Prostate gland (tissue), 2 donors: Measurements from ENCODE around the gene RER1. TPM values are rescaled to one million over a fixed set of nuclear protein-coding genes. Genes with fewer than 3 reads are reported as not detected.

ENCODE experiments used
- DNase-seq: peaks from one replicate; pipeline ENCODE4 v3.0.0-alpha.2; 2019; ENCODE audit warnings: low spot score
- H3K27ac ChIP-seq, 2 donors: fragments of 200-600 bp; sonication (generic); 2 replicates each; pipeline ENCODE4 v1.5.1; 2017 to 2019
- H3K27me3 ChIP-seq: fragments of 200-600 bp; sonication (generic); replicated peaks from 2 replicates; pipeline ENCODE4 v1.5.1; 2019; ENCODE audit not compliant: insufficient read depth
- H3K36me3 ChIP-seq, 2 donors: fragments of 200-600 bp; sonication (generic); 1 replicate in 1 of 2; 2 replicates in 1 of 2; pipeline versions ENCODE4 v1.5.1 to v1.8.1; 2017 to 2019
- H3K4me1 ChIP-seq: fragments of 200-600 bp; sonication (generic); replicated peaks from 2 replicates; pipeline ENCODE4 v1.5.1; 2019
- H3K4me3 ChIP-seq, 2 donors: fragments of 200-600 bp; sonication (generic); 2 replicates each; pipeline ENCODE4 v1.5.1; 2017 to 2019
- H3K9me3 ChIP-seq: fragments of 200-600 bp; sonication (generic); 2 replicates; pipeline ENCODE4 v1.5.1; 2017
- CTCF ChIP-seq, 4 experiments: fragments of 200-600 bp in 2 of 4; fragments of 450-650 bp in 2 of 4; sonication (generic) in 2 of 4; IDR thresholded peaks; 1 replicate in 3 of 4; 2 replicates in 1 of 4; pipeline ENCODE4 v1.5.1; 2016 to 2019; ENCODE audit warnings: antibody characterized with exemption in 4 of 4, mild to moderate bottlenecking in 2 of 4, moderate library complexity in 2 of 4
- POLR2A ChIP-seq: fragments of 450-650 bp; IDR thresholded peaks from one replicate; pipeline ENCODE4 v1.6.1; 2016; ENCODE audit warnings: antibody characterized with exemption, mild to moderate bottlenecking
- POLR2AphosphoS5 ChIP-seq: sonication (generic); formaldehyde crosslinking; IDR thresholded peaks from one replicate; pipeline ENCODE4 v1.6.1; 2017; ENCODE audit warnings: antibody characterized with exemption
- WGBS: methylation state at CpG from one replicate; pipeline ENCODE4 v1.1.5; 2018; 5-methylcytosine and 5-hydroxymethylcytosine counted together
- intact Hi-C: fragments of 100-400 bp; cut with DNase I; formaldehyde crosslinking; loops from one replicate; pipeline ENCODE4 v1.14.2; 2022
- total RNA-seq, 2 donors: library from RNA; depleted of rRNA; stranded (reverse); fragments of >200 nt; gene quantifications; one replicate each; pipeline ENCODE4 v1.1.0, GENCODE V29; 2016

Gene RER1
- total RNA-seq, 2 donors from 2014 or later = 86.1 to 97.0 TPM

GRCh38 chr1:2380816-2381591 is 10.6 kb upstream of the RER1 start:
- DNase-seq = no peak
- H3K36me3 ChIP-seq = no peaks in the 10 kb centered on the region
- no peaks in the 10 kb centered on the region for H3K4me1 ChIP-seq
- TF ChIP-seq POLR2A (no peak), CTCF (IDR thresholded peaks at IDR 0.05) (no peak), POLR2AphosphoS5 (no peak)
- H3K27me3 ChIP-seq = no peaks in the 10 kb centered on the region
- WGBS = 85% methylated on average over 29 of the region's 32 CpGs
- H3K27ac ChIP-seq = no peak overlapping the region
- no peaks in the 10 kb centered on the region for H3K9me3 ChIP-seq
- intact Hi-C loops = loop anchor here (1.0 to 5.0 kb wide), 3 partner anchors 58 to 186 kb away; no protein-coding TSS in a partner anchor
- no peak overlapping the region for H3K4me3 ChIP-seq

- H3K4me3 ChIP-seq = no peak overlapping the region
- no peaks in the 10 kb centered on the region for H3K4me1 ChIP-seq
- no peaks in the 10 kb centered on the region for H3K36me3 ChIP-seq
- 50% methylated on average over 28 of the region's 28 CpGs for WGBS
- intact Hi-C loops = loop anchor here (1.0 to 5.0 kb wide), 3 partner anchors 59 to 187 kb away; no protein-coding TSS in a partner anchor
- peak; percentile 74 for TF ChIP-seq POLR2AphosphoS5
- no peak for TF ChIP-seq POLR2A
- peak; percentile 92 to 98 (median 96) for TF ChIP-seq CTCF (IDR thresholded peaks at IDR 0.05)
- DNase-seq = peak; percentile 69
- H3K27ac ChIP-seq = no peak overlapping the region
- H3K27me3 ChIP-seq = no peaks in the 10 kb centered on the region
- H3K9me3 ChIP-seq = no peaks in the 10 kb centered on the region
Measured at GRCh38 chr1:2381741-2382620, 9.7 kb upstream of the RER1 start.

- TF ChIP-seq POLR2AphosphoS5 (no peak), CTCF (IDR thresholded peaks at IDR 0.05) (peak in 2 of 4 experiments; percentile 50 to 60), POLR2A (no peak)
- no peaks in the 10 kb centered on the region for H3K36me3 ChIP-seq
- H3K9me3 ChIP-seq = no peaks in the 10 kb centered on the region
- H3K4me3 ChIP-seq = no peak overlapping the region
- intact Hi-C loops = loop anchor here (5.0 kb wide), 1 partner anchor 70 kb away; no protein-coding TSS in a partner anchor
- DNase-seq = no peak
- H3K27ac ChIP-seq = no peak overlapping the region
- no peaks in the 10 kb centered on the region for H3K27me3 ChIP-seq
- WGBS = 55% methylated on average over 13 of the region's 13 CpGs
- H3K4me1 ChIP-seq = no peaks in the 10 kb centered on the region
Measured at GRCh38 chr1:2382621-2383361, 8.8 kb upstream of the RER1 start.

- no peak overlapping the region for H3K4me3 ChIP-seq
- no peaks in the 10 kb centered on the region for H3K9me3 ChIP-seq
- no peak for DNase-seq
- no peak overlapping the region for H3K27ac ChIP-seq
- no peaks in the 10 kb centered on the region for H3K36me3 ChIP-seq
- H3K4me1 ChIP-seq = no peaks in the 10 kb centered on the region
- intact Hi-C loops = loop anchor here (5.0 kb wide), 1 partner anchor 71 kb away; no protein-coding TSS in a partner anchor
- no peak for TF ChIP-seq CTCF (IDR thresholded peaks at IDR 0.05)
- no peak for TF ChIP-seq POLR2A
- TF ChIP-seq POLR2AphosphoS5 = no peak
- WGBS = 86% methylated on average over 10 of the region's 14 CpGs
- H3K27me3 ChIP-seq = no peaks in the 10 kb centered on the region
Measured at GRCh38 chr1:2383576-2383975, 8.1 kb upstream of the RER1 start.
